Activated CD4-positive, CD25-positive, alpha-beta regulatory T cell treated with anti-CD3 and anti-CD28 coated beads, Interleukin-2, amount 50 U/mL, for 16 hours (primary cell): ENCODE results near the gene DEFB127.
"Not testable (repeated sequence)": the region's sequence is repeated elsewhere in the genome, so short reads cannot be mapped to it uniquely, and the experiment has no call there.

Source experiments
- DNase-seq: peaks from one replicate; pipeline ENCODE4 v3.0.0-alpha.2; 2020; ENCODE audit warnings: low read depth, low spot score

The DEFB127 gene, protein sequence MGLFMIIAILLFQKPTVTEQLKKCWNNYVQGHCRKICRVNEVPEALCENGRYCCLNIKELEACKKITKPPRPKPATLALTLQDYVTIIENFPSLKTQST

DNA sequence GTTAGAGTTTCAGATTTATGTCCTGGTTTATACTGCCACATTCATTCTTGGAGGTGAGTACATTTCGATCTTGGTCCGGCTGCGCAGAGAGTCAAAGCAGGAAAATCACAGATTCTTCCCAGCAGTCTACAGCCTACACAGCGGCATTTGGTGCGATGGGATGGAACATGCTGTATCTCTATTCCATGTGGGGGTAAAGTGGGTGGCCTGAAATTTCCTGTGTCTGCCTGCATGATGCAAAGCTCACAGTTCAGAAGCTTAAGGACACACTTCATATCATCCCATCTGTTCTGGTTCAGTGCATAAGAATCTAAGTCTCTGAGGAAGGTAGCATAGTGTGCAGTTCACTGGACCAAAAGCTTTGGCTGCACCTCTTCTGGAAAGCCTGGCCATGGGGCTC, at the start of gene DEFB127:
Gene DEFB127 (plus strand): TSS at position 301 of the 400 bp plus-strand sequence. CDS start 91 bp downstream, at position 392.
- no peak for DNase-seq

DNA sequence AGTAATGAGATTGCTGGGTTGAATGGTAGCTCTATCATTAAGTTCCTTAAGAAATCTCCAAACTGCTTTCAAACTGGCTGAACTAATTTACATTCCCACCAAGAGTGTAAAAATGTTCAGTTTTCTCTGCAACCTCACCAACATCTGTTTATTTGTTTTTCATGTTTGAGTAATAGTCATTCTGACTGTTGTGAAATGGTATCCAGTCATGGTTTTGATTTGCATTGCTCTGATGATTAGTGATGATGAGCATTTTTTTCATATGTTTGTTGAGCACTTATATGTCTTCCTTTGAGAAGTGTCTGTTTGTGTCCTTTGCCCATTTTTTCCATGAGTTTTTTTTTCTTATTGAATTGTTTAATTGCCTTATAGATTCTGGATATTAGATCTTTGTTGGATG, 44.9 kb upstream of the DEFB127 start:
- no peak for DNase-seq

DNA sequence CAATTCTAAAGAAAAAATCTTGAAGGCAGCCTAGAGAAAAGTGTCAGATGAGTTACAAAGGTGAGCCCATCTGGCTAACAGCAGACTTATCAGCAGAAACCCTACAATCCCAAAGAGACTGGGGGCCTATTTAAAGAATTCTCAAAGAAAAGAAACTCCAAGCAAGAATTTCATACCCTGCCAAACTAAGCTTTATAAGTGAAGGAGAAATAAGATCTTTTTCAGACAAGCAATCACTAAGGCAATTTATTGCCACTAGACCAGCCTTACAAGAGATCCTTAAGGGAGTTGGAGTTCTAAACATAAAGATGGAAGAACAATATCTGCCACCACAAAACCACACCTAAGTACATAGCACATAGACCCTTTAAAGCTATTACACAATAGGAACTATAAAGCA, 39.7 kb upstream of the DEFB127 start:
- no peak for DNase-seq

DNA sequence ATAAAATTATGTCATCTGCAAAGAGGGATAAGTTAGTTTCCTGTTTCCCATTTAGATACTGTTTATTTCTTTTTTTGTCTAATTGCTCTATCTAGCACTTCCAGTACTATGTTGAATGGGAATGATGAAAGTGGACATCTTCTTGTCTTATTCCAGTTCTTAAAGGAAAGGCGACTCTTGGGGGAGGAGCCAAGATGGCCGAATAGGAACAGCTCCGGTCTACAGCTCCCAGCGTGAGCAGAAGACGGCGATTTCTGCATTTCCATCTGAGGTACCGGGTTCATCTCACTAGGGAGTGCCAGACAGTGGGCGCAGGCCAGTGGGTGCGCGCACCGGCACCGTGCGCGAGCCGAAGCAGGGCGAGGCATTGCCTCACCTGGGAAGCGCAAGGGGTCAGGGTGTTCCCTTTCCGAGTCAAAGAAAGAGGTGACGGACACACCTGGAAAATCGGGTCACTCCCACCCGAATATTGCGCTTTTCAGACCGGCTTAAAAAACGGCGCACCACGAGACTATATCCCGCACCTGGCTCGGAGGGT, 27.4 kb upstream of the DEFB127 start:
- not testable (repeated sequence) for DNase-seq

DNA sequence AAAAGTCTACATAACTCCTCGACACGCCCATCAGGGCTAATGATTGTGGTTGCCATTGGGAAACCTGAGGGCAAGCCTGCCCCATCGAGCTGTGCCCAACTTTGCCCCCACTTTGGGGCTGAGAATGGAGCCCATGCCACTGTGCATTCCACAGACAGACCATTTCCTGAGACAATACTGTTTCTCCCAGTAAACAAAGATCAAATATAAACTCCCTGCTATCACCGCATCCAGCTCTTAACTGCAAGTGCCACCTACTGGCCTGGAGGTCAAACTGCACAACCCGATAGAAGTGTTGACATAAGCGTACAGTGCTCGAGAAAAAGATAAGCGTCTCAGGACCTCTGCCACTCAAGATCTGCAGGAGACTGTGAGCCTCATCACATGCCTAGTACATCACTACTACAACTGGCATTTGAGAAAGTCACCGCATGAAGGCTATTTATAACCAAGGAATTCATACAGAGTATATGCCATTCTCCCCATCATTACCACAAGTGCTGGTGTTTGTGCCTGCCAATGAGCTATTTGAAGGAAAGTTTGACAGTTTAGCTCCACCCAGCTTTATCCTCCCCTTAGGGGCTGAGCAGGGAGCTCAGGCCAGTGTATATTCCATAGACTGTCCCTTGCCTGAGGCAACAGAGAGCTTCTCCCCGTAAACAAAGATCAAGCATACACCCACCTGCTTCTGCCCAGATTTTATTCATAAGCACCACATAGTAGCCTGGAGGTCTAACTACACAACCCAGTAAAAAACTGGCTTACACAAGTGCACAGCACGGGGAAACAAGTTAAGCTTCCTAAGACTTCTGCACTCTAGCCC, 19.4 kb upstream of the DEFB127 start:
- no peak for DNase-seq

DNA sequence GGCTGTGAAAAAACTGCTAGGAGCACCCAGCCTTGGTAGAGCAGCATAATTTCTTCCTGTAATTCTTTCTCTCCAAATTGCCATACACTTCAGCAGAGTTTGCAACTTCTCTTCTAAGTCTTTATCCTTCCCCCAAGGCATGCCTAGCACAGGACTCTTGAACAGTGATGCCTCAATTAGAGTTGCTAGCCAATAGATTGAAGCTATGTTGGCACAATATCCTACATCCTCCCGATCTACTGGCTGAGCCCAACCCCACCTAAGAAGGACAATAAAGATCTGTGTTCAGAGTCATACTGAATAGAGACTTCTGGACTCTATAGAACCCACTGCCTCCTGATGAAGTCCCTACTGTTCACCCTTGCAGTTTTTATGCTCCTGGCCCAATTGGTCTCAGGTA, 15.0 kb upstream of the DEFB127 start, which contains the start of gene DEFB126:
Gene DEFB126 (plus strand): TSS at position 301 of the 400 bp plus-strand sequence. CDS start 39 bp downstream, at position 340.
- DNase-seq = no peak

DNA sequence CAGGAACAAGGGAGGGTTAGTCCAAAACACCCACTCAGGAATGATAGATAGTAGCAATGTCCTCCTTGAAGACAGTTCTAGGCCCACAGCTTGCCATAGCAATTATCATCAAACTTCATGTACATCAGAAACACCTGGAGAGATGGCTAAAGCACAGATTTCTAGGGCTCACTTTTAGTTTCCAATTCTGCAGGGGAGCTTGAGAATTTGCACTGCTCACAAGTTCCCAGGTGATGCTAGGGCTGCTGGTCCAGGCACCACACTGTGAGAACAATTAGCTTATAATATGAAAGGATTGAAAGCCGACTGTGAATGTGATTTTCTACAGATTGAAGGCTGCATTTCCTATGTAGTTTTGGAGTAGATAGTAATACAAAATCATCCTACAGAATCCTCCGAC, 11.4 kb upstream of the DEFB127 start:
- DNase-seq = no peak

DNA sequence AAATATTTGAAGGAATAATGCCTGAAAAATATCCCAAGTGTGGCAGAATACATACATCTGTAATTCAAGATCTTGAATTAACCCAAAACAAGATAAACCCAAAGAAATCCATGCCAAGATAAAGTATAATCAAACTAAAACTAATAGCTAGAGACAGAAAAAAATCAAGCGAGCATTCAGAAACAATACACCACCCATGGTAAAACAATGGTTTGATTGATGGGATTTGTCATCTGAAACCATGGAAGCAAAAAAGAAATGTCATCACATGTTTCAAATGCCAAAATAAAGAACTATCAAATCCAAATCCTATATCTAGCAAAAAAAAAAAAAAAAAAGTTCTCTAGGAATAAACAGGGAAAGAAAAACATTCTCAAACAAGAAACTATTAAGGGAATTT, 5.1 kb upstream of the DEFB127 start:
- no peak for DNase-seq

DNA sequence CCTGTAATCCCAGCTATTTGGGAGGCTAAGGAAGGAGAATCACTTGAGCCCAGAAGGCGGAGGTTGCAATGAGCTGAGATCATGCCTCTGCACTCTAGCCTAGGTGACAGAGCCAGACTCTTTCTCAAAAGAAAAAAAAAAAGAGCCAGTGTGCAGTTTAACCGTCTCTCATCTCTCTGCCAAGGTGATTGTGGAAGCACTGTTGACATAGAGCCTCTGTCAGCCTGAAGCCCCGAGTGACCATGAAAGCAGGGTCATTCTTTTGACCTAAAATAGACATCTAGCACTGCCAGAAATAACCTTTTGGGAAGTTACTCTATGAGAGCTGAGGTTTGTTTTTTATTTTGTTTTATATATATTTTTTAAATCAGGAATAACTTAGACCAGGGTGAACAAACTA, 7.4 kb downstream of the DEFB127 start:
- no peak for DNase-seq

DNA sequence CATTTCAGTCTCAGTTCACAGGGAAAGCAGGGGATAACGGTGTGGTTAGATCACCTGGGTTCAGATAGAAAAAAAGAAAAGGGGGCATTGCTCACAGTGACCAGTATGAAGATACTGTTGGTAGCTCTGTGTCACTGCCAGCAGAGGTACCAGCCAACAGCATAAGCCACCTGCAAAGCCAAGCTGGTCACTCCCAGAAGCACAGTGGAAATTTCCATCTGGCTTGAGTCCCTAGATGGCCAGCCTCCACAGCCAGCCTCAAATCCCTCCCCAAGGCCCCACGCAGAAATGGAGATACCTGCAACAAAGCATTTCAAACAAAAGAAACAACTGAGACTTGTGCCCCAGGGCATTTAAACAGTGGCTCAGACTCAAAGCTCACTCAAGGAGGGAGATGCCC, 11.6 kb downstream of the DEFB127 start:
- no peak for DNase-seq

DNA sequence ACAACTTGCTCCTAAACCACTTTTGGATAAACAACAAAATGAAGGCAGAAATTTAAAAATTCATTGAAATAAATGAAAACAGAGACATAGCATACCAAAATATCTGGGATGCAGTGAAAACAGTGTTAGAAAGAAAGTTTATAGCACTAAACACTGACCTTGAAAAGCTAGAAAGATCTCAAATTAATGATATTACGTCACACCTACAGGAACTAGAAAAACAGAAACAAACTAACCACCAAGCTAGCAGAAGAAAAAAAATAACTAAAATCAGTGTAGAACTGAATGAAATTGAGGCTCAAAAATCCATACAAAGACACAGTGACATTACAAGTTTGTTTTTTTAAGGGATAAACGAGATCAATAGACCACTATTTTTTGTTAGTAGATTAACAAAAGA, 27.0 kb downstream of the DEFB127 start:
- DNase-seq = no peak

DNA sequence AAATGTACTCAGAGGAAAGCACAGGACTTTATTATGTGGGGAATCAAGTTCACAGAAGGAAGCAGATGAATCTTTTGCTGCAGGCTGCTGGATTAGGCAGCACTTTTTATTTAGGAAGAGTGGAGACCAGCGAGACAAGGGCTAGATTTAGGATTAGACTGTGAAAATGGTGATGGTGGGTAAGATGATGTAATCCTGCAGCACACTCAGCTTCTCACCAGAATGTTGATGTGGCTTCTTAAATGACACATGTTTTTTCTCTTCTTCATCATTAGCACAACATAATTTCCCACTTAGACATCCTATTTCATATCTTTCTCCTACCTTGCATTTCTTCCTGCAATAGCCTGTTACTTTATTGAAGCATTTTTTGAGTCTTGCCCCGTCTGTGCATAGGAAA, 30.5 kb downstream of the DEFB127 start:
- DNase-seq = no peak

DNA sequence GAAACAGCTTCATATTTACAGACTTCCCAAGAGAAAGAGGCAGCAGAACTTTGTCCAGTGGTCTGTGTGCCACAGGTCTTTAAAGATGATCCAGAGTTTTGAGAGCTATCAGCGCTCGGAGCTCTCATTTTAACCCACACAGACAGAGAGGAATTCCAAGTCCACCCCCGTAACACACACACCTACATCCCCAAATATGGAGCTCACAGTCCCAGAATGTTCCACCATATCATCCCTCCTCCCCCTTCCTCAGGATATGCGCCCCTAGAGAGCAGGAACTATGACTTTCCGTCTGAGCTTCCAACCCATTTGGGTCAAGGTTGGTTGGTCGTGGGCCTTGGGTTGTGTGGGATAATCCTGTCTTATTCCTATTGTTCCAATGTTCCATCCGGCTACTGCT, 32.4 kb downstream of the DEFB127 start, which contains the start of gene DEFB128:
Gene DEFB128 (minus strand): TSS at position 101 of the 400 bp plus-strand sequence. CDS start 88 bp downstream, at position 13.
- no peak for DNase-seq

DNA sequence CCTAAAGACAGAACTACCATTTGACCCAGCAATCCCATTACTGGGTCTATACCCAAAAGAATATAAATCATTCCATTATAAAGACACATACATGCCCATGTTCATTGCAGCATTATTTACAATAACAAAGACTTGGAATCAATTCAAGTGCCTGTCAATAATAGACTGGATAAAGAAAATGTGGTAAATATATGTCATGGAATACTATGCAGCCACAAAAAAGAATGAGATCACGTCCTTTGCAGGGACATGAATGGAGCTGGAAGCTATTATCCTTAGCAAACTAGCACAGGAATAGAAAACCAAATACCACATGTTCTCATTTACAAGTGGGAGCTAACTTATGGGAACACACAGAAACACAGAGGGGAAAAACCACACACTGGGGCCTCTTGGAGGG, 41.0 kb downstream of the DEFB127 start:
- DNase-seq = no peak

DNA sequence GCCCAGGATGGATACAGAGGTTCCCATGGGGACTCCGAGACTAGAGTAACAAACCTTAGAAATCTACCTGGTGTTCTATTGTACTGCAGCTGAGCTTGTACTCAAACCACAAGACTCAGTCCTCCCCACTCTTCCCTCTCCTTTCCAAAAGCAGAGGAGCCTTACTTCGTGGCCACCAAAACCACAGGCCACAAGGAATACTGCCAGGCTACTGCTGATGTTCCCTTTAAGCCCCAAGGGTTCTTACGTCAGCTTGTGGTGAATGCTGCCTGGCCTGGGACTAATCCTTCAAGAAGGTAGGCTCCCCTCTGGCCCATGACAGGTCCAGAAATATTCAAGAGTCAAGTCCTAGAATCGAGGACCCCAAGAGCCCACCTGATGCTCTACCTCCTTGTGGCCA, 42.7 kb downstream of the DEFB127 start:
- no peak for DNase-seq

DNA sequence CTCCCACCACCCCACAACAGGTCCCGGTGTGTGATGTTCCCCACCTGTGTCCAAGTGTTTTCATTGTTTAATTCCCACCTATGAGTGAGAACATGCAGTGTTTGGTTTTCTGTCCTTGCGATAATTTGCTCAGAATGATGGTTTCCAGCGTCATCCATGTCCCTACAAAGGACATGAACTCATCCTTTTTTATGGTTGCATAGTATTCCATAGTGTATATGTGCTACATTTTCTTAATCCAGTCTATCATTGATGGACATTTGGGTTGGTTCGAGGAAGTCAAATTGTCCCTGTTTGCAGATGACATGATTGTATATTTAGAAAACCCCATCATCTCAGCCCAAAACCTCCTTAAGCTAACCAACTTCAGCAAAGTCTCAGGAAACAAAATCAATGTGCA, 46.4 kb downstream of the DEFB127 start:
- not testable (repeated sequence) for DNase-seq
